ENCODE measurements around the gene KRT33A.

The KRT33A gene

DNA sequence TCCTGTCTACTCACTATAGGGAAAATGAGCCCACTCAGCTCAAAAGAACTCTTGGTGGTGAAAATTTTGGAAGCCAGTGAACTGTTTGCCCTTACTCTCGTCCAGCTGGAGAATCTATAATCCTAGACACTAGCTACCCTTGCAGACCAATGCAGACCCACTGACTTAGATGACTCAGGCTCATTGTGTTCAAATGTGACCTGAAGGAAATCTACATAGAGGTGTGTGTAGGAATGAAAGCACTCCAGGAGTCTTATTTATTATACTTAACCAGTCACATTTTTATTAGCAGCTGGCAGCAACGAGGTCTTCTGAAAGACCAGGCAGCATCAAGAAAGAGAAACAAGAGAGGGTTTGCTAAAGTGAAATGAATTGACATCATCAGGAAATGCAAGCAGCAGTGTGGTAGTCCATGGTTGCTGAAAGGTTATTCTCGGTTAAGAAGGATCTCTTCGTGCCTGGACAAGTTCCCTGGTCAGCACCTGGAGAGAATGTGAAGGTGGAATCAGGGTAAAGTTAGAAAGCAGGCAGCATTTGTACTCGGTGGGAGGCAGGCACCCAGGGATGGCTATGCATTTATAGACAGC, 49.3 kb downstream of the KRT33A start:
- no peak for DNase-seq

DNA sequence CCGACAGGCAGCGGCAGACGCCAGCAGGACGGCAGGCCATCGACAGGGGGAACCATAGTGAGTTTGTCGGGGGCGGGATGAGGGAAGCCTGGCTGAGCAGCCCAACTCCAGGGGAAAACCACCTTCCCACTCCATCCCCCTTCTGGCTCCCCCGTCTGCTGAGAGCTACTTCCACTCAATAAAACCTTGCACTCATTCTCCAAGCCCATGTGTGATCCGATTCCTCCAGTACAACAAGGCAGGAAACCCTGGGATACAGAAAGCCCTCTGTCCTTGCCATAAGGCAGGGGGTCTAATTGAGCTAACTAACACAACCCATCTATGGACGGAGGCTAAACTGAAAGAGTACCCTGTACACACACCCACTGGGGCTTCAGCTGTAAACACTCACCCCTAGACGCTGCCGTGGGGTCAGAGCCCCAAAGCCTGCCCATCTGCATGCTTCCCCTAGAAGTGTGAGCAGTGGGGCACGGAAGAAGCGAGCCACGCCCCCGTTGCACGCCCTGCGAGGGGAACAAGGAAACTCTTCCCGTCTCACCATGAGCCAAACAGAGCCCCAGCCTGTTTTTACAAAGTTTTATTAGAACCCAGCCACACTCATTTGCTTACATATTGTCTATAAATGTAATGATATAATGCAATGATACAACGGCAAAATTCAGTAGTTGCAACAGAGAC, 52.0 kb downstream of the KRT33A start:
- DNase-seq, result no peak

DNA sequence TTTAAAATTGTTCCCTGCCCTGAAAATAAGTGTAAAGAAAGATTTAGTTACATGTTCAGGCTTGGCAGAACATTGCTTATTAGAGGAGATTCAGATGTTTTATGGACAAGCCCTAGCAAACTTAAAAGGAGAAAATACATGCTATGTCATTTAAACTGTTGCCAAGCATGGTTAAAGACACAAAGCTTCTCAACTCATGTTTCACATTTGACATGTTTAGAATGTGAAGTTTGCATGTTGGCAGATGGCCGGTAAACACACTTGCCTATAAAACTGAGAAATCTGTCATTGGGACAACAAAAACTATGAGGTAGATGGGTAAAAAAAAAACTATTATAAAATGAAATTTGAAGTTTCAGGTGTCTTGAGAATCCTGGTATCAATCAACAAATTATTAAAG, 53.8 kb downstream of the KRT33A start:
- no peak for DNase-seq

Data from activated CD4-positive, alpha-beta T cell treated with anti-CD3 and anti-CD28 coated beads, Interleukin-10, Interleukin-2, amounts not matched to agents 100 ng/mL and 50 ng/mL, durations not matched to agents 16 hours and 8 hours (primary cell).